HUES48 (cell line): ENCODE data around the gene PTMA.
"Not testable (repeated sequence)": the region's sequence is repeated elsewhere in the genome, so short reads cannot be mapped to it uniquely, and the experiment has no call there.

Experiments
- H3K27ac ChIP-seq: one replicate; pipeline ENCODE4 v1.7.0; 2013; ENCODE audit warnings: low read depth, low read length, inconsistent platforms
- H3K27me3 ChIP-seq: 2 replicates; pipeline ENCODE4 v1.6.1; 2013; ENCODE audit warnings: mild to moderate bottlenecking, low read length; ENCODE audit not compliant: control insufficient read depth, insufficient read depth
- H3K36me3 ChIP-seq: 2 replicates; pipeline ENCODE4 v1.6.1; 2013; ENCODE audit warnings: low read length; ENCODE audit not compliant: control insufficient read depth, insufficient read depth
- H3K4me1 ChIP-seq: 2 replicates; pipeline ENCODE4 v1.6.1; 2013; ENCODE audit warnings: mild to moderate bottlenecking, low read length; ENCODE audit not compliant: control insufficient read depth, insufficient read depth
- H3K4me3 ChIP-seq: 2 replicates; pipeline ENCODE4 v1.5.1; 2013; ENCODE audit warnings: mild to moderate bottlenecking, low read depth, low read length
- H3K9ac ChIP-seq: 2 replicates; pipeline ENCODE4 v1.6.1; 2013; ENCODE audit warnings: mild to moderate bottlenecking, low read depth, low read length, moderate library complexity
- H3K9me3 ChIP-seq: 2 replicates; pipeline ENCODE4 v1.6.1; 2013; ENCODE audit warnings: low read length; ENCODE audit not compliant: control insufficient read depth, insufficient read depth

Gene PTMA

DNA sequence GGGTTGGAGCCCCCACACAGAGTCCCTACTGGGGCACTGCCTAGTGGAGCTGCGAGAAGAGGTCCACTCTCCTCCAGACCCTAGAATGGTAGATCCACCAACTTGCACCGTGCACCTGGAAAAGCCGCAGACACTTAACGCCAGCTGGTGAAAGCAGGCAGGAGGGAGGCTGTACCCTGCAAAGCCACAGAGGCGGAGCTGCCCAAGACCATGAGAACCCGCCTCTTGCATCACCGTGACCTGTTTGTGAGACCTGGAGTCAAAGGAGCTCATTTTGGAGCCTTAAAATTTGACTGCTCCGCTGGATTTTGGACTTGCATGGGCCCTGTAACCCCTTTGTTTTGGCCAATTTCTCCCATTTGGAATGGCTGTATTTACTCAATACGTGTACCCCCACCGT lies 40.7 kb downstream of the PTMA start:
- H3K9me3 ChIP-seq, H3K4me3 ChIP-seq, H3K27me3 ChIP-seq, H3K36me3 ChIP-seq, H3K27ac ChIP-seq, H3K9ac ChIP-seq: not testable (repeated sequence)
- H3K4me1 ChIP-seq = peaks cover 14% of the 10 kb centered on the region

GRCh38 chr2:231751042-231751815 lies 42.9 kb downstream of the PTMA start:
- H3K27ac ChIP-seq = no peak overlapping the region
- H3K9ac ChIP-seq = no peak overlapping the region
- no peaks in the 10 kb centered on the region for H3K4me1 ChIP-seq
- H3K9me3 ChIP-seq = no peaks in the 10 kb centered on the region
- H3K27me3 ChIP-seq = no peaks in the 10 kb centered on the region
- no peak overlapping the region for H3K4me3 ChIP-seq
- no peaks in the 10 kb centered on the region for H3K36me3 ChIP-seq

- Histone ChIP-seq H3K9ac (no peak overlapping the region), H3K27ac (no peak overlapping the region), H3K4me3 (no peak overlapping the region)
These were observed 43.7 kb downstream of the PTMA start for GRCh38 chr2:231752061-231752460.

GRCh38 chr2:231761735-231762134 lies 53.4 kb downstream of the PTMA start:
- no peaks in the 10 kb centered on the region for H3K36me3 ChIP-seq
- no peaks in the 10 kb centered on the region for H3K9me3 ChIP-seq
- H3K9ac ChIP-seq = no peak overlapping the region
- no peak overlapping the region for H3K4me3 ChIP-seq
- no peak overlapping the region for H3K27ac ChIP-seq
- peaks cover 6% of the 10 kb centered on the region; the same call in 1 of the 2 replicates for H3K4me1 ChIP-seq
- H3K27me3 ChIP-seq = no peaks in the 10 kb centered on the region

More at GRCh38 chr2:231752061-231752460, 43.7 kb downstream of the PTMA start:
- Histone ChIP-seq H3K36me3 (no peaks in the 10 kb centered on the region), H3K4me1 (no peaks in the 10 kb centered on the region), H3K27me3 (no peaks in the 10 kb centered on the region), H3K9me3 (no peaks in the 10 kb centered on the region)
